ENCODE measurements around the gene CD9.

Gene CD9

GRCh38 chr12:6213969-6214368 is 13.8 kb downstream of the CD9 start:
- ChIA-PET POLR2A (no interaction called here), CTCF (interaction anchor here (0.9 to 4.6 kb wide), 5 partner anchors 9 to 176 kb away, joined by 3 to 26 read pairs (median 4); no protein-coding TSS in a partner anchor)
- TF ChIP-seq, protein P1, sequence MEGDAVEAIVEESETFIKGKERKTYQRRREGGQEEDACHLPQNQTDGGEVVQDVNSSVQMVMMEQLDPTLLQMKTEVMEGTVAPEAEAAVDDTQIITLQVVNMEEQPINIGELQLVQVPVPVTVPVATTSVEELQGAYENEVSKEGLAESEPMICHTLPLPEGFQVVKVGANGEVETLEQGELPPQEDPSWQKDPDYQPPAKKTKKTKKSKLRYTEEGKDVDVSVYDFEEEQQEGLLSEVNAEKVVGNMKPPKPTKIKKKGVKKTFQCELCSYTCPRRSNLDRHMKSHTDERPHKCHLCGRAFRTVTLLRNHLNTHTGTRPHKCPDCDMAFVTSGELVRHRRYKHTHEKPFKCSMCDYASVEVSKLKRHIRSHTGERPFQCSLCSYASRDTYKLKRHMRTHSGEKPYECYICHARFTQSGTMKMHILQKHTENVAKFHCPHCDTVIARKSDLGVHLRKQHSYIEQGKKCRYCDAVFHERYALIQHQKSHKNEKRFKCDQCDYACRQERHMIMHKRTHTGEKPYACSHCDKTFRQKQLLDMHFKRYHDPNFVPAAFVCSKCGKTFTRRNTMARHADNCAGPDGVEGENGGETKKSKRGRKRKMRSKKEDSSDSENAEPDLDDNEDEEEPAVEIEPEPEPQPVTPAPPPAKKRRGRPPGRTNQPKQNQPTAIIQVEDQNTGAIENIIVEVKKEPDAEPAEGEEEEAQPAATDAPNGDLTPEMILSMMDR (IDR thresholded peaks at IDR 0.05; ENCODE audit: control extremely low read depth, extremely low read depth, low read depth, missing control alignments), result no peak
- DNase-seq (ENCODE audit: extremely low spot score), result no peak

DNA sequence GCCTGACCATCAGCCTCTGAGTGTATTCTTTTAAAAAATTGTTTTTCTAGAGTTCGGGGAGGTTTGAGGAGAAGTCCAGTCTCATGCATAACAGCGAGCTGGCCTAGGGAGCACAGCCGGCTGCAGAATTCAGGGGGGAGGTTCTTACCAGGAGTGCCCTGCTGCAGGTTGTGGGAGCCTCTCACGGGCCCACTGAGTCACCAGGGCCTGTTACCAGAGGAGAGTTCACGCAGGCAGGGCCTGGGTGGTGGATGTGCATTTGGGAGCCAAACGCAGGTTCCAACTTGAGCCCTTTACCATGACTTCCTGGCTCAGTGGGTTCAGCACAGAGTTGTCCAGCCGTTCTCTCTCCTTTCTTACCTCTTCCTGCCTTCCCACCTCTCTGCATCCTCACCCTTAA is 14.4 kb downstream of the CD9 start:
- POLR2A ChIA-PET, result no interaction called here
- TF ChIP-seq, protein P1 (IDR thresholded peaks at IDR 0.05; ENCODE audit: control extremely low read depth, extremely low read depth, low read depth, missing control alignments), result no peak
- DNase-seq (ENCODE audit: extremely low spot score), result no peak
- CTCF ChIA-PET, result interaction anchor here (1.7 to 4.6 kb wide), 3 partner anchors 10 to 64 kb away, joined by 4 to 26 read pairs (median 6); no protein-coding TSS in a partner anchor

GRCh38 chr12:6215120-6215807 is 15.1 kb downstream of the CD9 start:
- TF ChIP-seq, protein P1 (IDR thresholded peaks at IDR 0.05; ENCODE audit: control extremely low read depth, extremely low read depth, low read depth, missing control alignments), result no peak
- DNase-seq (ENCODE audit: extremely low spot score), result no peak
- ChIA-PET POLR2A (no interaction called here), CTCF (interaction anchor here (1.9 to 4.6 kb wide), 2 partner anchors 20 to 64 kb away, joined by 6 to 26 read pairs; no protein-coding TSS in a partner anchor)

DNA sequence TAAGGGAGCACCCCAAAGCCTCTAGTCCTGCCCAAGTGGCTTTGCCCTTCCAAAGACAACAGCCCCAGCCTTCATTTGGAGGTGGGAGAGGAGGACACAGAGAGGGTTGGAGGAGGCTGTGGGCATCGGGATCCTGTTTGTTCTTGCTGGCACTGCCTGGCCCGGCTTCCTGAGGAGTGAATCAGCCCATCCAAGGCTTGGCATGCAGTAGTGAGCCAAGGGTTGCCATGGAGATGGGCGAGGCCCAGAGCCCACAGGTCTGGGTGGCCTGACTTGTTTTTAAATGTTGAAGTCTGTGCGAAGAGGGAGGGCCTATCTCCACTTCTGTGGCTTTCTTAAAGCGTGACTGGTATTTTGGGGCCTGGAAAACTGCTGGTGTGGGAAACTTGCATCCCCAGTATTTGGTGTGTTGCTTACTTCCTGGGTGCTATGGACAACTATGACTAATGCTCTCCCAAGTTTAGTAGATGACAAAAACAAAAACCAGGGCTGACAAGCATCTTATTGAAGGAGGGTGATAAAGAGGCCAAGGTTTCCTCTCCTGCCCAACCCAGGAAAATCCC is 15.8 kb downstream of the CD9 start:
- TF ChIP-seq, protein P1 (IDR thresholded peaks at IDR 0.05; ENCODE audit: control extremely low read depth, extremely low read depth, low read depth, missing control alignments), result no peak
- CTCF ChIA-PET, result interaction anchor here (1.9 to 4.6 kb wide), 2 partner anchors 20 to 63 kb away, joined by 6 to 26 read pairs; no protein-coding TSS in a partner anchor
- DNase-seq (ENCODE audit: extremely low spot score), result no peak
- POLR2A ChIA-PET, result no interaction called here

DNA sequence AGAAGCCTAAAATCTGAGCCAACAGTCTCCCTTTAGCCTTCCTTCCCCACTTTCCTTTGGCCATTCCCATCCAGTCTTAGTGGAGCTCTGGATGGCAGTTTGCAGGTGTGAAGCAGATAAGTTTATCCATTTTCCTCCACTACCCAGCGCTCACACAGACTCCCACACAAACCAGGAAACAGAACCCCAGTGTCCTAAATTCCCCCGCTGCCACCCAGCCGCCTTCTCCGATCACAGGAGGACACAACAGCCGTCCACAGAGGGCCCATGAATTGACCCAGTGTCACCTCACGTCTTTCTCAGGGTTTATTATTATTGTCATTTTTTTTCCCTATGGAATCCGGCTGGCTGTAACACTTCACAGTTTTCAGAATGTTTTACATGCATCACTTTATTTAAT is 16.4 kb downstream of the CD9 start:
- DNase-seq (ENCODE audit: extremely low spot score), result no peak
- POLR2A ChIA-PET, result no interaction called here
- TF ChIP-seq, protein P1 (IDR thresholded peaks at IDR 0.05; ENCODE audit: control extremely low read depth, extremely low read depth, low read depth, missing control alignments), result no peak
- CTCF ChIA-PET, result interaction anchor here (2.0 to 4.6 kb wide), 2 partner anchors 21 to 45 kb away, joined by 4 to 26 read pairs; no protein-coding TSS in a partner anchor

DNA sequence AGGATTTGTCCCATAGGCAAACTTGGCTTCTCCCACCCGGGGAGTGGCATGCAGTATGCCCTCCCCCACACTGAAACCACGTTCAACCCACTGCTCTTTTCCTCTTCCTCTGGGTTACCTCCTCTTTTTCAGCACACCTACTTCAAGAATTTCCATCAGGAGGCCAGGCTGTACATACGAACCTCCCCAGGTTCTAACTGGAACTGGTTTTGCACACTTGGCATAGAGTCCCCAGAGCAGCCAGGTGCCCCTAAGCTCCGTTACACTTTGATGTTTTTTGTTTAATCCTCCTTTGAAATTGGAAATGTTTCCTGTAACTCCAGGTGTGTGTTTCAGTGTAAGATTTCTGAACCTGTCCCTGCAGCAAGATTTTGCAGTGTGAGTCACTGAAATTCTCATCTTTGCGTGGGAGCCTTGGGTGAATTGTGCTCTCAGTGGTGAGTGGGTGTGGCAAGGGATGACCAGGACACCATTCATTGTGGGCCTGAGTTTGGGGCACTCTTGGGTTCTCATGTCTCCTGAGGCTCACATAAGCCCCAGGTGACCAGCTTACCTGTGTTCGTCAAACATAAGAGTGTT is 18.2 kb downstream of the CD9 start:
- TF ChIP-seq, protein P1 (IDR thresholded peaks at IDR 0.05; ENCODE audit: control extremely low read depth, extremely low read depth, low read depth, missing control alignments), result no peak
- ChIA-PET CTCF (interaction anchor here (1.3 to 4.8 kb wide), 4 partner anchors 10 to 60 kb away, joined by 3 to 18 read pairs (median 6); no protein-coding TSS in a partner anchor), POLR2A (no interaction called here)
- DNase-seq (ENCODE audit: extremely low spot score), result no peak
